KMS-11 (cell line): ENCODE measurements around the gene RUFY1.

Experiments used
- H2AFZ ChIP-seq: fragments of 200-600 bp; sonication (generic); 2 replicates; pipeline ENCODE4 v1.6.1; 2016; ENCODE audit warnings: antibody characterized with exemption, mixed run types, low read depth
- H3K27ac ChIP-seq: fragments of 200-600 bp; sonication (generic); 2 replicates; pipeline ENCODE4 v1.6.1; 2016; ENCODE audit warnings: mild to moderate bottlenecking, mixed run types
- H3K27me3 ChIP-seq: fragments of 200-600 bp; sonication (generic); 2 replicates; pipeline ENCODE4 v1.6.1; 2017; ENCODE audit warnings: mild to moderate bottlenecking, low read depth, mixed run types, moderate library complexity; ENCODE audit not compliant: insufficient read depth
- H3K36me3 ChIP-seq: fragments of 200-600 bp; sonication (generic); 2 replicates; pipeline ENCODE4 v1.6.1; 2017; ENCODE audit warnings: mild to moderate bottlenecking, mixed run types; ENCODE audit not compliant: insufficient read depth
- H3K4me1 ChIP-seq: fragments of 200-600 bp; sonication (generic); 2 replicates; pipeline ENCODE4 v1.6.1; 2016; ENCODE audit warnings: mild to moderate bottlenecking, low read depth, mixed run types; ENCODE audit not compliant: poor library complexity, severe bottlenecking
- H3K4me2 ChIP-seq: fragments of 200-600 bp; sonication (generic); 2 replicates; pipeline ENCODE4 v1.7.0; 2016; ENCODE audit warnings: mild to moderate bottlenecking, mixed run types
- H3K4me3 ChIP-seq: fragments of 200-600 bp; sonication (generic); IDR thresholded peaks from 2 replicates; pipeline ENCODE4 v1.6.1; 2017; ENCODE audit warnings: low read depth, low read length, mixed read lengths; ENCODE audit not compliant: insufficient read depth
- H3K79me2 ChIP-seq: fragments of 200-600 bp; sonication (generic); 2 replicates; pipeline ENCODE4 v1.6.1; 2016; ENCODE audit warnings: low read depth, mixed run types; ENCODE audit not compliant: insufficient read depth
- H3K9ac ChIP-seq: fragments of 200-600 bp; sonication (generic); 2 replicates; pipeline ENCODE4 v1.6.1; 2016; ENCODE audit warnings: mild to moderate bottlenecking, mixed run types
- H4K20me1 ChIP-seq: fragments of 200-600 bp; sonication (generic); 2 replicates; pipeline ENCODE4 v1.6.1; 2016; ENCODE audit warnings: mild to moderate bottlenecking, mixed run types; ENCODE audit not compliant: insufficient read depth
- TF ChIP-seq, protein P1 (sequence below): fragments of 200-600 bp; sonication (generic); conservative IDR thresholded peaks from 2 replicates; pipeline ENCODE4 v1.6.1; 2017; ENCODE audit warnings: low read depth, mild to moderate bottlenecking, antibody characterized with exemption, low read length, moderate library complexity, mixed read lengths

RUFY1 gene

DNA sequence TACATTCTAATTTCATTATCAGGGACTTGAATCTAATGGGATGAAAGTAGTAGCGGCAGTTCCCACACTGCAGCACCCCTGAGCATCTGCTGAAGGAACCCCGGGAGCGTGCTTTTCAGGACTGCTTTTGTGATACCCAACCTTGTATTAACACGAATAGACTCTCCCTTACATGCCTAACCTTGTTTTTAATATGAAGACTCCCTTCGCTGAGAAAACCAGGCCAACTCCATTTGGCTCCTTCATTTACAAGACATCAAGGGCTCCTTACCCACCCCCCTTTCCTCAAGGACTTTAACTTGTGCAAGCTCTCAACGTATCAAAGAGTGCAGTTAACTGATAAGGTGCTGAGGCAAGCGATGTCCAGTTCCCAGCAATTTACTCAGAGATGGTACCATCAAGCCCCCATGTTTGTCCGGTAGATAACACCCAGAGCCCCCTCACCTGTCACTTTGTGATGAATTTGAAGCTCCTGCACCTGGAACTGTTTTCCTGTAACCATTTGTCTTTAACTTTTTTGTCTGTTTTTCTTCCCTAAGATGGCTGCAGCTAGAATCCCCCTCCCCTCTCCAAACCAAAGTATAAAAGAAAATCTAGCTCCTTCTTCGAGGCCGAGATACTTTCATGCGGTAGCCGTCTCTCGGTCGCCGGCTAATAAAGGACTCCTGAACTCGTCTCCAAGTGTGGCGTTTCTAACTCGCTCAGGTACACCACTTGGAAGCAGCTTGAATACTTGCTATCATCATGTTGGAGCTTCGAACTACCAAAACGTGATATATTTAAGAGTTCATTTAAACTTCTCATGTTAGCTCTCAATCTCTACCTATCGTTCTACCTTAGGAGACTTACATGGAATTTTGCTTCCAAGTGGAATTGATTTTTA is 62.5 kb downstream of the RUFY1 start:
- Histone ChIP-seq H3K4me1 (peaks cover 23% of the 10 kb centered on the region), H3K9ac (no peak overlapping the region), H4K20me1 (peaks cover 9% of the 10 kb centered on the region), H3K27ac (no peak overlapping the region), H2AFZ (no peak overlapping the region), H3K36me3 (peaks cover 16% of the 10 kb centered on the region; the same call in 1 of the 2 replicates), H3K79me2 (peaks cover 17% of the 10 kb centered on the region; the same call in 1 of the 2 replicates), H3K4me2 (no peak overlapping the region), H3K4me3 (no peak overlapping the region), H3K27me3 (no peaks in the 10 kb centered on the region)
- TF ChIP-seq, protein P1, sequence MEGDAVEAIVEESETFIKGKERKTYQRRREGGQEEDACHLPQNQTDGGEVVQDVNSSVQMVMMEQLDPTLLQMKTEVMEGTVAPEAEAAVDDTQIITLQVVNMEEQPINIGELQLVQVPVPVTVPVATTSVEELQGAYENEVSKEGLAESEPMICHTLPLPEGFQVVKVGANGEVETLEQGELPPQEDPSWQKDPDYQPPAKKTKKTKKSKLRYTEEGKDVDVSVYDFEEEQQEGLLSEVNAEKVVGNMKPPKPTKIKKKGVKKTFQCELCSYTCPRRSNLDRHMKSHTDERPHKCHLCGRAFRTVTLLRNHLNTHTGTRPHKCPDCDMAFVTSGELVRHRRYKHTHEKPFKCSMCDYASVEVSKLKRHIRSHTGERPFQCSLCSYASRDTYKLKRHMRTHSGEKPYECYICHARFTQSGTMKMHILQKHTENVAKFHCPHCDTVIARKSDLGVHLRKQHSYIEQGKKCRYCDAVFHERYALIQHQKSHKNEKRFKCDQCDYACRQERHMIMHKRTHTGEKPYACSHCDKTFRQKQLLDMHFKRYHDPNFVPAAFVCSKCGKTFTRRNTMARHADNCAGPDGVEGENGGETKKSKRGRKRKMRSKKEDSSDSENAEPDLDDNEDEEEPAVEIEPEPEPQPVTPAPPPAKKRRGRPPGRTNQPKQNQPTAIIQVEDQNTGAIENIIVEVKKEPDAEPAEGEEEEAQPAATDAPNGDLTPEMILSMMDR, result no peak

- H2AFZ ChIP-seq, result no peak overlapping the region
- H3K9ac ChIP-seq, result no peak overlapping the region
- H3K4me3 ChIP-seq, result no peak overlapping the region
- H3K4me2 ChIP-seq, result no peak overlapping the region
- peaks cover 19% of the 10 kb centered on the region for H3K4me1 ChIP-seq
- H4K20me1 ChIP-seq, result peaks cover 16% of the 10 kb centered on the region
- peaks cover 24% of the 10 kb centered on the region for H3K79me2 ChIP-seq
- no peaks in the 10 kb centered on the region for H3K27me3 ChIP-seq
- no peak overlapping the region for H3K27ac ChIP-seq
- TF ChIP-seq, protein P1, result no peak
- H3K36me3 ChIP-seq, result peaks cover 24% of the 10 kb centered on the region; the same call in 1 of the 2 replicates
Measured at GRCh38 chr5:179613460-179614071, 63.2 kb downstream of the RUFY1 start.

DNA sequence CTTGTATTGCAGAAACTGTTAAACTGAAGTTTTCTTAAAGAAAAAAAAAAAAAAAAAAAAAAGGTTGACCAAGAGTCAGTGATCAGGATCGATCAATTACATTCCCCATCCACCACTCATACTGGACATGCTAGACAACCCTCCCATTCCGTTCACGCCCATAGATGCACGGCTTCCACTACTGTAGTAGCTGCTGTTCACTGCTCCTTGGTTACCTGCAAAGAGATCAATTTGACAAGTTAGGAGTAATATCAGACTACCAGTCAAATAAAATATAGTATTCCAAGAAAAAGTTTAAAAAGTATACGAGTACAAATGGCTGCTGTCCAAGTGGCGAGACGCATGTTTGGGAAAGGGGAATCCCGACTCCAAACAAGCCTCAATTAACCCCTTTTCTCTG is 64.4 kb downstream of the RUFY1 start:
- Histone ChIP-seq H3K9ac (no peak overlapping the region), H3K4me3 (no peak overlapping the region), H3K4me1 (peaks cover 20% of the 10 kb centered on the region), H3K27me3 (no peaks in the 10 kb centered on the region), H3K4me2 (no peak overlapping the region), H3K36me3 (peaks cover 24% of the 10 kb centered on the region; the same call in 1 of the 2 replicates), H4K20me1 (peaks cover 21% of the 10 kb centered on the region), H2AFZ (no peak overlapping the region), H3K79me2 (peaks cover 35% of the 10 kb centered on the region), H3K27ac (no peak overlapping the region)
- TF ChIP-seq, protein P1, result no peak

DNA sequence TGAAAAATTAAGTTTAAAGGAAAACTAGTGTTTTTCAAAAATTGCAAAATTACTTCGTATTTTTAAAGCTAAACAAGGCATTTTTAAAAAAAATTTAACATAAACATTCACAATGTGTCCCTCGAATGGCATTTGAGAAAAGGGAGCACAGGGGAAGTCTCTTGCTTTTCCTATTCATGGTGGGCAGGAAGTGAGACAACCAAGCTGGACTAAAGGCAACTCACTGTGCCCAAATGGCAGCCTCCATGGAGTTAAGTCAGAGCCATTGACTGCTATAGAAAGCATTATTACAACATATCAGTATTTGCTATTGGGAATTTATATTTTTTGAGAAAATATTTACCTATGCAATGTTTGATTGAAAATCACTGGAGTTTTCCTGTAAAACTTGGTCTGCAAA is 64.8 kb downstream of the RUFY1 start:
- peaks cover 40% of the 10 kb centered on the region for H3K79me2 ChIP-seq
- TF ChIP-seq, protein P1, result no peak
- H3K4me2 ChIP-seq, result no peak overlapping the region
- no peak overlapping the region for H2AFZ ChIP-seq
- H3K9ac ChIP-seq, result no peak overlapping the region
- H4K20me1 ChIP-seq, result peaks cover 26% of the 10 kb centered on the region
- H3K27ac ChIP-seq, result no peak overlapping the region
- peaks cover 24% of the 10 kb centered on the region; the same call in 1 of the 2 replicates for H3K36me3 ChIP-seq
- no peak overlapping the region for H3K4me3 ChIP-seq
- no peaks in the 10 kb centered on the region for H3K27me3 ChIP-seq
- H3K4me1 ChIP-seq, result peaks cover 23% of the 10 kb centered on the region
